ENCODE data around the gene DGKG. TPM values are rescaled to one million over a fixed set of nuclear protein-coding genes. Genes with fewer than 3 reads are reported as not detected.

The DGKG gene
- total RNA-seq, 4 donors from 2014 or later: 0.70 to 13.2 (median 5.9) TPM

DNA sequence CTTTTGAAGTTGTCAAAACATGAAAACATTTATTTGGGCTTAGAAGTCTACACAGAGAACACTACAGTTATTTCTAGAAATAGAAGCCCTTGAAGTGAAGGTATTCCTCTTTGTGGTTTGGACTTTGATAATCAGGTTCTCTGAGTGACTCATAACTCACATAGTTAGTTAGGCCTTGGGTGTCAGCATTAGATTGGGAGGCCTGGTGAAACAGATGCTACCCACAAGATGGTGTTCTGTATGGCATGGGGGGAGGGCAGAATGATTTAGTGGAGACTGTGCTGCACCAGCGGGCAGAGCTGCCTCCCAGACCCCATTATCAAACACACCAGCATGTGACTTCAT is 144.2 kb downstream of the DGKG start:
- Histone ChIP-seq H3K4me3 (no peak overlapping the region), H3K4me1 (no peaks in the 10 kb centered on the region), H3K36me3 (no peaks in the 10 kb centered on the region), H3K27me3 (no peaks in the 10 kb centered on the region), H3K27ac (no peak overlapping the region), H3K9me3 (no peaks in the 10 kb centered on the region)
- no peak for DNase-seq
- TF ChIP-seq CTCF (IDR thresholded peaks at IDR 0.05) (no peak), POLR2A (IDR thresholded peaks at IDR 0.05) (no peak)

GRCh38 chr3:186216900-186217819 is 144.9 kb downstream of the DGKG start:
- TF ChIP-seq CTCF (IDR thresholded peaks at IDR 0.05) (no peak), POLR2A (IDR thresholded peaks at IDR 0.05) (no peak)
- Histone ChIP-seq H3K27me3 (no peaks in the 10 kb centered on the region), H3K27ac (no peak overlapping the region), H3K4me1 (no peaks in the 10 kb centered on the region), H3K9me3 (no peaks in the 10 kb centered on the region), H3K36me3 (no peaks in the 10 kb centered on the region), H3K4me3 (no peak overlapping the region)
- no peak for DNase-seq

GRCh38 chr3:186214670-186215069 is 147.4 kb downstream of the DGKG start:
- H3K4me3 ChIP-seq: no peak overlapping the region
- no peaks in the 10 kb centered on the region for H3K36me3 ChIP-seq
- H3K27me3 ChIP-seq: no peaks in the 10 kb centered on the region
- no peak overlapping the region for H3K27ac ChIP-seq
- peaks cover 0 to 13% (median 3%) of the 10 kb centered on the region in 4 donors for H3K4me1 ChIP-seq
- DNase-seq: no peak
- TF ChIP-seq POLR2A (IDR thresholded peaks at IDR 0.05): no peak
- TF ChIP-seq CTCF (IDR thresholded peaks at IDR 0.05): no peak
- H3K9me3 ChIP-seq: no peaks in the 10 kb centered on the region

- no peak overlapping the region for H3K4me3 ChIP-seq
- TF ChIP-seq CTCF (IDR thresholded peaks at IDR 0.05) (no peak), POLR2A (IDR thresholded peaks at IDR 0.05) (no peak)
- no peak for DNase-seq
- H3K36me3 ChIP-seq: no peaks in the 10 kb centered on the region
- no peaks in the 10 kb centered on the region for H3K27me3 ChIP-seq
- H3K4me1 ChIP-seq: peaks cover 0 to 13% (median 3%) of the 10 kb centered on the region in 4 donors
- no peak overlapping the region for H3K27ac ChIP-seq
- H3K9me3 ChIP-seq: no peaks in the 10 kb centered on the region
Observed at GRCh38 chr3:186213946-186214345, 148.1 kb downstream of the DGKG start.

DNA sequence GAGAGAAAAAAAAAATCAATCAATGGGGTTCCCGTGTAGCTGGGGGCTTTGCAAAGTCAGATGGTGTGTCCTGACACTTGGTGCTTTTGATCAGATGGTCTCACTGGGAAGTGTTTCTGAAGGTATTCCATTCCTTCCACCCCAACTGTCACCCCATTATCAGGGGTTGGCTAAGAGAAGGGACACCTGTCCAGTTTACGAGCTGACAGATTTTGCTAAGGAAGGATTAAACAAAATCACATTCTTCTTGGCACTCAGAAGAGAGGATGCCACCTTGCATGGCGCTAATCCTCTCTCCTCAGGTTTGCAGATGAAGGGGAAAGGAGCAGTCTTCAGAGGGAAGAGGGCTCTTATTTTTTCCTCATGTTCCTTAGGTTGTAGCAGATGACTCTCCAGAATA is 149.4 kb downstream of the DGKG start:
- H3K4me3 ChIP-seq: no peak overlapping the region
- TF ChIP-seq POLR2A (IDR thresholded peaks at IDR 0.05) (no peak), CTCF (IDR thresholded peaks at IDR 0.05) (no peak)

More for the DNA sequence above, 149.4 kb downstream of the DGKG start:
- Histone ChIP-seq H3K4me1 (peaks cover 0 to 13% (median 3%) of the 10 kb centered on the region in 4 donors), H3K27ac (no peak overlapping the region), H3K9me3 (no peaks in the 10 kb centered on the region), H3K36me3 (no peaks in the 10 kb centered on the region), H3K27me3 (no peaks in the 10 kb centered on the region)
- DNase-seq: no peak

Data from Peyer's patch (tissue), 4 donors.